Upper lobe of left lung (tissue), 6 donors: ENCODE measurements around the gene SNRPA. TPM values are rescaled to one million over a fixed set of nuclear protein-coding genes. Genes with fewer than 3 reads are reported as not detected.
A peak's percentile ranks its signal among the peaks of the same experiment; 100 is the strongest.

ENCODE experiments used
- ATAC-seq, 2 donors: fragments of 200-7000 bp; cut with Tn5 transposase; one replicate each; pipeline ENCODE4 v1.9.1; 2022; ENCODE audit warnings: mild to moderate bottlenecking in 2 of 2, moderate library complexity in 2 of 2; ENCODE audit not compliant: low FRiP score in 2 of 2
- DNase-seq, 2 donors: peaks; one replicate each; pipeline ENCODE4 v3.0.0-alpha.2; 2019 to 2020
- H3K27ac ChIP-seq, 4 donors: fragments of 200-600 bp; sonication (generic); one replicate each; pipeline ENCODE4 v1.5.1; 2016 to 2019
- H3K27me3 ChIP-seq, 4 donors: fragments of 200-600 bp; sonication (generic); one replicate each; pipeline ENCODE4 v1.5.1; 2017 to 2019
- H3K36me3 ChIP-seq, 4 donors: fragments of 200-600 bp; sonication (generic); one replicate each; pipeline ENCODE4 v1.5.1; 2016 to 2019
- H3K4me1 ChIP-seq, 4 donors: fragments of 200-600 bp; sonication (generic); one replicate each; pipeline ENCODE4 v1.5.1; 2018 to 2019
- H3K4me3 ChIP-seq, 4 donors: fragments of 200-600 bp; sonication (generic); one replicate each; pipeline ENCODE4 v1.5.1; 2017 to 2019; ENCODE audit warnings: mild to moderate bottlenecking in 2 of 4, moderate library complexity in 1 of 4
- H3K9me3 ChIP-seq, 4 donors: fragments of 200-600 bp; sonication (generic); one replicate each; pipeline ENCODE4 v1.5.1; 2018 to 2019
- CTCF ChIP-seq, 6 experiments: fragments of 450-650 bp in 4 of 6; fragments of 200-600 bp in 2 of 6; sonication (generic) in 2 of 6; IDR thresholded peaks; one replicate each; pipeline ENCODE4 v1.5.1; 2016 to 2019; ENCODE audit warnings: antibody characterized with exemption in 6 of 6
- EP300 ChIP-seq, 4 donors: sonication (generic); formaldehyde crosslinking; IDR thresholded peaks; one replicate each; pipeline ENCODE4 v1.5.1; 2017; ENCODE audit warnings: antibody characterized with exemption in 4 of 4, control low read depth in 2 of 4
- POLR2A ChIP-seq, 4 donors: fragments of 450-650 bp; IDR thresholded peaks; one replicate each; pipeline ENCODE4 v1.5.1; 2016 to 2017; ENCODE audit warnings: antibody characterized with exemption in 4 of 4, mild to moderate bottlenecking in 2 of 4
- POLR2AphosphoS5 ChIP-seq, 2 donors: sonication (generic); formaldehyde crosslinking; IDR thresholded peaks; one replicate each; pipeline ENCODE4 v1.5.1; 2017; ENCODE audit warnings: antibody characterized with exemption in 2 of 2
- WGBS, 2 donors: methylation state at CpG; one replicate each; pipeline ENCODE4 v1.1.5; 2017 to 2018; 5-methylcytosine and 5-hydroxymethylcytosine counted together
- total RNA-seq, 6 donors: library from RNA; depleted of rRNA in 4 of 6; stranded (reverse); fragments of >200 nt in 4 of 6; gene quantifications; one replicate each; pipeline versions ENCODE4 v1.1.0 to v1.2.1, GENCODE V29; 2016 to 2021
- donor health status: DM: no; HTN: no; CAD: no; lungs with moderate emphysema.
- donor health status: DM: no; HTN: yes; CAD: no; lungs with severe emphysema.

SNRPA gene
- total RNA-seq, 6 donors from 2014 or later = 32.4 to 90.1 (median 55.3) TPM

GRCh38 chr19:40803170-40803856 is 52.3 kb downstream of the SNRPA start:
- Histone ChIP-seq H3K4me1 (peaks cover 82 to 85% (median 84%) of the 10 kb centered on the region in 4 donors), H3K36me3 (peaks cover 12 to 64% (median 35%) of the 10 kb centered on the region in 4 donors), H3K27me3 (no peaks in the 10 kb centered on the region), H3K27ac (peak overlapping the region; percentile 93 to 99 (median 98)), H3K9me3 (no peaks in the 10 kb centered on the region), H3K4me3 (peak overlapping the region in 3 of 4 donors; percentile 16 to 99 (median 97))
- DNase-seq = no peak
- TF ChIP-seq CTCF (IDR thresholded peaks at IDR 0.05) = no peak
- TF ChIP-seq POLR2AphosphoS5 (IDR thresholded peaks at IDR 0.05) = no peak
- TF ChIP-seq POLR2A (IDR thresholded peaks at IDR 0.05) = peak in 1 of 4 donors; percentile 49
- 25 to 38% methylated on average over 8 to 9 of the region's 9 CpGs for WGBS, 2 donors
- no peak for ATAC-seq

- TF ChIP-seq POLR2A (IDR thresholded peaks at IDR 0.05) (no peak), CTCF (IDR thresholded peaks at IDR 0.05) (no peak), POLR2AphosphoS5 (IDR thresholded peaks at IDR 0.05) (peak in 1 of 2 donors; percentile 51), EP300 (IDR thresholded peaks at IDR 0.05) (peak in 1 of 4 donors; percentile 11)
- H3K36me3 ChIP-seq = peaks cover 18 to 72% (median 43%) of the 10 kb centered on the region in 4 donors
- no peaks in the 10 kb centered on the region for H3K27me3 ChIP-seq
- DNase-seq = peak in 1 of 2 donors; percentile 91
- peaks cover 88 to 91% (median 89%) of the 10 kb centered on the region in 4 donors for H3K4me1 ChIP-seq
- 68% methylated on average over 5 to 6 of the region's 6 CpGs for WGBS, 2 donors
- H3K27ac ChIP-seq = peak overlapping the region; percentile 93 to 99 (median 98)
- peak in 1 of 2 donors; percentile 1 for ATAC-seq
- H3K4me3 ChIP-seq = peak overlapping the region in 3 of 4 donors; percentile 16 to 99 (median 97)
- no peaks in the 10 kb centered on the region for H3K9me3 ChIP-seq
Observed at GRCh38 chr19:40803857-40804782, 53.1 kb downstream of the SNRPA start.

- peaks cover 18 to 79% (median 46%) of the 10 kb centered on the region in 4 donors for H3K36me3 ChIP-seq
- no peak for DNase-seq
- no peak for ATAC-seq
- 27 to 44% methylated on average over 4 to 5 of the region's 7 CpGs for WGBS, 2 donors
- H3K9me3 ChIP-seq = no peaks in the 10 kb centered on the region
- peak overlapping the region; percentile 93 to 99 (median 98) for H3K27ac ChIP-seq
- no peak overlapping the region for H3K4me3 ChIP-seq
- TF ChIP-seq CTCF (IDR thresholded peaks at IDR 0.05) (no peak), EP300 (IDR thresholded peaks at IDR 0.05) (no peak), POLR2A (IDR thresholded peaks at IDR 0.05) (no peak), POLR2AphosphoS5 (IDR thresholded peaks at IDR 0.05) (no peak)
- peaks cover 94 to 98% (median 95%) of the 10 kb centered on the region in 4 donors for H3K4me1 ChIP-seq
- no peaks in the 10 kb centered on the region for H3K27me3 ChIP-seq
Observed at GRCh38 chr19:40804783-40805242, 53.8 kb downstream of the SNRPA start.

GRCh38 chr19:40805258-40805868 is 54.4 kb downstream of the SNRPA start:
- Histone ChIP-seq H3K27me3 (no peaks in the 10 kb centered on the region), H3K36me3 (peaks cover 18 to 77% (median 45%) of the 10 kb centered on the region in 4 donors), H3K4me1 (peaks cover 95 to 99% (median 96%) of the 10 kb centered on the region in 4 donors), H3K4me3 (no peak overlapping the region), H3K27ac (peak overlapping the region; percentile 93 to 99 (median 98)), H3K9me3 (no peaks in the 10 kb centered on the region)
- ATAC-seq = no peak
- 61 to 65% methylated on average over 2 of the region's 2 CpGs for WGBS, 2 donors
- peak in 1 of 2 donors; percentile 65 for DNase-seq
- TF ChIP-seq CTCF (IDR thresholded peaks at IDR 0.05) (no peak), POLR2AphosphoS5 (IDR thresholded peaks at IDR 0.05) (no peak), EP300 (IDR thresholded peaks at IDR 0.05) (no peak), POLR2A (IDR thresholded peaks at IDR 0.05) (no peak)
